MM.1S (cell line): ENCODE data around the gene EBF4.

Experiments
- EZH2 ChIP-seq: fragments of 300-600 bp; sonication (generic); optimal IDR thresholded peaks from 2 replicates; pipeline ENCODE3; 2017; ENCODE audit warnings: low read depth, mild to moderate bottlenecking, antibody characterized with exemption, low read length, mixed read lengths
- TF ChIP-seq, protein P1 (sequence below): fragments of 300-600 bp; sonication (generic); IDR thresholded peaks from 2 replicates; pipeline ENCODE4 v1.5.1; 2016; ENCODE audit warnings: antibody characterized with exemption, low read length, mixed read lengths

DNA sequence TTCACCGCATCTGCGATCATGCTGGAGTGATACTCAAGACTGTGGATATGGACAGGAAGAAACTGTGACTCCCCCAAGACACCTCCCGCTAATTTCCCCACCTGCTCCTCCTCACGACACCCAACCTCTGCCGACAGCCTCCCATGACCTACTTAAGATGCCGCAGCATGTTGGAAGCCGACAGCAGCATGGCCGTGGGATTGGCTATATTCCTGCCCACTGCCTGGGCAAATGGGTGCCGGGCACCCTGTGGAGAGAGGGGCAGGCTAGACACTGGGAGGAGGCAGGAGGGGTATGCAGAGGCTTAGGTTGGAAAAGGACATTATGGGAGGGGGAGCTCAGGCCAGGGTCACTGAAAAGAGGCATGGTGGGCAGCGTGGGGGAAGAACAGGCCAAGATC, 33.0 kb upstream of the EBF4 start:
- TF ChIP-seq, protein P1, sequence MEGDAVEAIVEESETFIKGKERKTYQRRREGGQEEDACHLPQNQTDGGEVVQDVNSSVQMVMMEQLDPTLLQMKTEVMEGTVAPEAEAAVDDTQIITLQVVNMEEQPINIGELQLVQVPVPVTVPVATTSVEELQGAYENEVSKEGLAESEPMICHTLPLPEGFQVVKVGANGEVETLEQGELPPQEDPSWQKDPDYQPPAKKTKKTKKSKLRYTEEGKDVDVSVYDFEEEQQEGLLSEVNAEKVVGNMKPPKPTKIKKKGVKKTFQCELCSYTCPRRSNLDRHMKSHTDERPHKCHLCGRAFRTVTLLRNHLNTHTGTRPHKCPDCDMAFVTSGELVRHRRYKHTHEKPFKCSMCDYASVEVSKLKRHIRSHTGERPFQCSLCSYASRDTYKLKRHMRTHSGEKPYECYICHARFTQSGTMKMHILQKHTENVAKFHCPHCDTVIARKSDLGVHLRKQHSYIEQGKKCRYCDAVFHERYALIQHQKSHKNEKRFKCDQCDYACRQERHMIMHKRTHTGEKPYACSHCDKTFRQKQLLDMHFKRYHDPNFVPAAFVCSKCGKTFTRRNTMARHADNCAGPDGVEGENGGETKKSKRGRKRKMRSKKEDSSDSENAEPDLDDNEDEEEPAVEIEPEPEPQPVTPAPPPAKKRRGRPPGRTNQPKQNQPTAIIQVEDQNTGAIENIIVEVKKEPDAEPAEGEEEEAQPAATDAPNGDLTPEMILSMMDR = no peak
- TF ChIP-seq EZH2 = no peak
